Measurements from ENCODE around the gene ATRNL1.

Gene ATRNL1

GRCh38 chr10:115771755-115772154 lies 678.6 kb downstream of the ATRNL1 start:
- DNase-seq (ENCODE audit: low spot score in 2 of 2) (no peak), ATAC-seq (replicated peaks; ENCODE audit: extremely low read depth, poor library complexity, severe bottlenecking) (no peak)
- no peak overlapping the region for H3K27ac Mint-ChIP-seq (ENCODE audit: low read depth)
- H3K27me3 Mint-ChIP-seq, result no peaks in the 10 kb centered on the region
- H3K4me1 Mint-ChIP-seq, result no peaks in the 10 kb centered on the region
- H3K36me3 Mint-ChIP-seq (ENCODE audit: insufficient read depth), result no peaks in the 10 kb centered on the region
- H3K4me3 Mint-ChIP-seq, result no peak overlapping the region
- peaks cover 7% of the 10 kb centered on the region for H3K9me3 Mint-ChIP-seq

GRCh38 chr10:115772606-115773005 lies 679.4 kb downstream of the ATRNL1 start:
- no peaks in the 10 kb centered on the region for H3K4me1 Mint-ChIP-seq
- no peak overlapping the region for H3K4me3 Mint-ChIP-seq
- no peaks in the 10 kb centered on the region for H3K27me3 Mint-ChIP-seq
- H3K36me3 Mint-ChIP-seq (ENCODE audit: insufficient read depth), result no peaks in the 10 kb centered on the region
- no peak overlapping the region for H3K27ac Mint-ChIP-seq (ENCODE audit: low read depth)
- ATAC-seq (replicated peaks; ENCODE audit: extremely low read depth, poor library complexity, severe bottlenecking), result no peak
- no peak for DNase-seq (ENCODE audit: low spot score in 2 of 2)
- H3K9me3 Mint-ChIP-seq, result peaks cover 2% of the 10 kb centered on the region

GRCh38 chr10:115773832-115774231 lies 680.7 kb downstream of the ATRNL1 start:
- no peaks in the 10 kb centered on the region for H3K4me1 Mint-ChIP-seq
- H3K36me3 Mint-ChIP-seq (ENCODE audit: insufficient read depth), result no peaks in the 10 kb centered on the region
- ATAC-seq (replicated peaks; ENCODE audit: extremely low read depth, poor library complexity, severe bottlenecking), result no peak
- H3K4me3 Mint-ChIP-seq, result no peak overlapping the region
- no peak overlapping the region for H3K27ac Mint-ChIP-seq (ENCODE audit: low read depth)
- DNase-seq (ENCODE audit: low spot score in 2 of 2), result no peak
- H3K27me3 Mint-ChIP-seq, result no peaks in the 10 kb centered on the region
- peaks cover 8% of the 10 kb centered on the region for H3K9me3 Mint-ChIP-seq

- Mint-ChIP-seq H3K27ac (ENCODE audit: low read depth) (no peak overlapping the region), H3K9me3 (peaks cover 9% of the 10 kb centered on the region), H3K27me3 (no peaks in the 10 kb centered on the region), H3K4me3 (no peak overlapping the region), H3K36me3 (ENCODE audit: insufficient read depth) (no peaks in the 10 kb centered on the region), H3K4me1 (no peaks in the 10 kb centered on the region)
- no peak for DNase-seq (ENCODE audit: low spot score in 2 of 2)
- no peak for ATAC-seq (replicated peaks; ENCODE audit: extremely low read depth, poor library complexity, severe bottlenecking)
These were observed 681.6 kb downstream of the ATRNL1 start for GRCh38 chr10:115774721-115775120.

GRCh38 chr10:115777646-115778045 lies 684.5 kb downstream of the ATRNL1 start:
- Mint-ChIP-seq H3K4me3 (no peak overlapping the region), H3K9me3 (peaks cover 18% of the 10 kb centered on the region), H3K27ac (ENCODE audit: low read depth) (no peak overlapping the region), H3K4me1 (no peaks in the 10 kb centered on the region), H3K27me3 (no peaks in the 10 kb centered on the region), H3K36me3 (ENCODE audit: insufficient read depth) (no peaks in the 10 kb centered on the region)
- no peak for ATAC-seq (replicated peaks; ENCODE audit: extremely low read depth, poor library complexity, severe bottlenecking)
- DNase-seq (ENCODE audit: low spot score in 2 of 2), result no peak

- ATAC-seq (replicated peaks; ENCODE audit: extremely low read depth, poor library complexity, severe bottlenecking), result no peak
- DNase-seq (ENCODE audit: low spot score in 2 of 2), result no peak
- Mint-ChIP-seq H3K27me3 (no peaks in the 10 kb centered on the region), H3K27ac (ENCODE audit: low read depth) (no peak overlapping the region), H3K4me1 (no peaks in the 10 kb centered on the region), H3K4me3 (no peak overlapping the region), H3K36me3 (ENCODE audit: insufficient read depth) (no peaks in the 10 kb centered on the region), H3K9me3 (peaks cover 16% of the 10 kb centered on the region)
These were observed 697.1 kb downstream of the ATRNL1 start for GRCh38 chr10:115790220-115790619.

GRCh38 chr10:115795964-115796363 lies 702.8 kb downstream of the ATRNL1 start:
- H3K4me3 Mint-ChIP-seq, result no peak overlapping the region
- H3K36me3 Mint-ChIP-seq (ENCODE audit: insufficient read depth), result no peaks in the 10 kb centered on the region
- H3K9me3 Mint-ChIP-seq, result peaks cover 14% of the 10 kb centered on the region
- no peaks in the 10 kb centered on the region for H3K27me3 Mint-ChIP-seq
- H3K27ac Mint-ChIP-seq (ENCODE audit: low read depth), result no peak overlapping the region
- H3K4me1 Mint-ChIP-seq, result no peaks in the 10 kb centered on the region
- no peak for DNase-seq (ENCODE audit: low spot score in 2 of 2)
- ATAC-seq (replicated peaks; ENCODE audit: extremely low read depth, poor library complexity, severe bottlenecking), result no peak

GRCh38 chr10:115801457-115801856 lies 708.3 kb downstream of the ATRNL1 start:
- no peaks in the 10 kb centered on the region for H3K27me3 Mint-ChIP-seq
- DNase-seq (ENCODE audit: low spot score in 2 of 2) (no peak), ATAC-seq (replicated peaks; ENCODE audit: extremely low read depth, poor library complexity, severe bottlenecking) (no peak)
- H3K36me3 Mint-ChIP-seq (ENCODE audit: insufficient read depth), result peaks cover 2% of the 10 kb centered on the region
- no peak overlapping the region for H3K4me3 Mint-ChIP-seq
- H3K9me3 Mint-ChIP-seq, result peaks cover 6% of the 10 kb centered on the region
- H3K4me1 Mint-ChIP-seq, result no peaks in the 10 kb centered on the region
- no peak overlapping the region for H3K27ac Mint-ChIP-seq (ENCODE audit: low read depth)

- peaks cover 5% of the 10 kb centered on the region for H3K9me3 Mint-ChIP-seq
- H3K4me3 Mint-ChIP-seq, result no peak overlapping the region
- H3K27ac Mint-ChIP-seq (ENCODE audit: low read depth), result no peak overlapping the region
- ATAC-seq (replicated peaks; ENCODE audit: extremely low read depth, poor library complexity, severe bottlenecking) (no peak), DNase-seq (ENCODE audit: low spot score in 2 of 2) (no peak)
- H3K36me3 Mint-ChIP-seq (ENCODE audit: insufficient read depth), result peaks cover 2% of the 10 kb centered on the region
- H3K4me1 Mint-ChIP-seq, result no peaks in the 10 kb centered on the region
- H3K27me3 Mint-ChIP-seq, result no peaks in the 10 kb centered on the region
These were observed 708.8 kb downstream of the ATRNL1 start for GRCh38 chr10:115801992-115802391.

- Mint-ChIP-seq H3K4me1 (no peaks in the 10 kb centered on the region), H3K9me3 (no peaks in the 10 kb centered on the region), H3K4me3 (no peak overlapping the region), H3K27ac (ENCODE audit: low read depth) (no peak overlapping the region), H3K36me3 (ENCODE audit: insufficient read depth) (peaks cover 2% of the 10 kb centered on the region), H3K27me3 (no peaks in the 10 kb centered on the region)
- no peak for ATAC-seq (replicated peaks; ENCODE audit: extremely low read depth, poor library complexity, severe bottlenecking)
- DNase-seq (ENCODE audit: low spot score in 2 of 2), result no peak
These were observed 709.7 kb downstream of the ATRNL1 start for GRCh38 chr10:115802911-115803310.

- no peak for DNase-seq (ENCODE audit: low spot score in 2 of 2)
- ATAC-seq (replicated peaks; ENCODE audit: extremely low read depth, poor library complexity, severe bottlenecking), result no peak
- H3K27me3 Mint-ChIP-seq, result no peaks in the 10 kb centered on the region
- no peaks in the 10 kb centered on the region for H3K36me3 Mint-ChIP-seq (ENCODE audit: insufficient read depth)
- no peaks in the 10 kb centered on the region for H3K4me1 Mint-ChIP-seq
- H3K9me3 Mint-ChIP-seq, result peaks cover 25% of the 10 kb centered on the region
- no peak overlapping the region for H3K4me3 Mint-ChIP-seq
- H3K27ac Mint-ChIP-seq (ENCODE audit: low read depth), result no peak overlapping the region
These were observed 721.4 kb downstream of the ATRNL1 start for GRCh38 chr10:115814542-115814941.

GRCh38 chr10:115818012-115818411 lies 724.8 kb downstream of the ATRNL1 start:
- DNase-seq (ENCODE audit: low spot score in 2 of 2), result no peak
- no peak for ATAC-seq (replicated peaks; ENCODE audit: extremely low read depth, poor library complexity, severe bottlenecking)
- no peaks in the 10 kb centered on the region for H3K4me1 Mint-ChIP-seq
- no peak overlapping the region for H3K4me3 Mint-ChIP-seq
- H3K9me3 Mint-ChIP-seq, result peaks cover 30% of the 10 kb centered on the region
- H3K36me3 Mint-ChIP-seq (ENCODE audit: insufficient read depth), result no peaks in the 10 kb centered on the region
- no peak overlapping the region for H3K27ac Mint-ChIP-seq (ENCODE audit: low read depth)
- no peaks in the 10 kb centered on the region for H3K27me3 Mint-ChIP-seq

- H3K27me3 Mint-ChIP-seq, result no peaks in the 10 kb centered on the region
- no peaks in the 10 kb centered on the region for H3K4me1 Mint-ChIP-seq
- H3K36me3 Mint-ChIP-seq (ENCODE audit: insufficient read depth), result no peaks in the 10 kb centered on the region
- DNase-seq (ENCODE audit: low spot score in 2 of 2) (no peak), ATAC-seq (replicated peaks; ENCODE audit: extremely low read depth, poor library complexity, severe bottlenecking) (no peak)
- peaks cover 16% of the 10 kb centered on the region for H3K9me3 Mint-ChIP-seq
- no peak overlapping the region for H3K27ac Mint-ChIP-seq (ENCODE audit: low read depth)
- H3K4me3 Mint-ChIP-seq, result no peak overlapping the region
These were observed 733.2 kb downstream of the ATRNL1 start for GRCh38 chr10:115826396-115826795.

Measured in central memory CD8-positive, alpha-beta T cell (primary cell).